Kidney tubule cell (primary cell): ENCODE results near the gene EVC2.

Source experiments
- DNase-seq: peaks from one replicate; pipeline ENCODE4 v3.0.0-alpha.2; 2018; ENCODE audit warnings: low spot score

EVC2 gene

GRCh38 chr4:5742388-5742787 lies 34.0 kb upstream of the EVC2 start:
- DNase-seq: no peak

DNA sequence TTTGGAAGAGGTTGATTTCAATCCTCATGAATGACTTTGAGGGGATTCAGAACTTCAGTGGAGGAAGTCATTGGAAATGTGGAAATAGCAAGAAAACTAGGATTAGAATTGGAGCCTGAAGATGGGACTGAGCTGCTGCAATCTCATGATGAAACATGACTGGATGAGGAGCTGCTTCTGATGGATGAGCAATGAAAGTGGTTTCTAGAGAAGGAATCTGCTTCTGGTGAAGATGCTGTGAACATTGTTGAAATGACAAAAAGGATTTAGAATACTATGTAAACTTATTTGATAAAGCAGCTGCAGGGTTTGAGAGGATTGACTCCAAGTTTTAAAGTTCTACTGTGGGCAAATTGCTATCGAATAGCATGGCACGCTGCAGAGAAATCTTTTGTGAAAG lies 29.7 kb upstream of the EVC2 start:
- DNase-seq: no peak

DNA sequence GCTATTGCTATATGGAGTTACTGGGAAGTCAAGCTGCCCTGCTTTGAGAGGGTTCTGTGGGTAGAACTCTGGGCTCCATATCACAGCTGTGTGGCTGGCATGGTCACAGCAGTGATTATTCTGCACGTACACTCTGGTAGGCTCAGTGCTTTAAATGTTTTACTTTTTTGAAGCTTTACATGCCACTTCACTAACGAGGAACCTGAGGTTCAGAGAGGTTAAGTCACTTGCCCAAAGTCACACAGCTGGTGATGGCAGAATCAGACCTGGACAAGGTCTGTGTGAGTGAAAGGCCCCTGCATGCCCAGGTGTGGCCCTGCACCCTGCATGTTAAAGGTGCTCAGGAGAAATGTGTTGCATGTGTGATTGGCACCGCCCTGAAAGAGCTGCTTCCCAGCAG lies 27.1 kb upstream of the EVC2 start:
- no peak for DNase-seq

DNA sequence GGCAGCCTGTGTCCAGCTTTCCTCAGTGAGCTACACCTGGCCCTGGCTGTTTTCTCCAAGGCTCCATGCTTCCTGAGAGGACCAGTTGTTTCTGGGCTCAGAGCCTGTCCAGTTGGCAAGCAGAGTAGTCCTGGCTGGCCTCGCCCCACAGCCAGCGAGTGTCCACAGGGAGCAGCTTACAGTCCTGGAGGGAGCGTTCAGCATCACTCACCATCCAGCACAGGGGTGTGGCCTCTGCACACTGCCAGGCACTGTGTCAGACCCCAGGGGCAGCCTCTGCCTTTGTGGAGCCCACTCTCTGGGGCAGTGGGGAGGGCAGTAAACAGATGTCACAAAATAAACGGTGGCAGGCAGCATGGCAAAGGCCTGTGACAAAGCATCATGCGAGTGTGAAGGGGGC lies 26.5 kb upstream of the EVC2 start:
- DNase-seq: no peak

- DNase-seq: no peak
Measured at GRCh38 chr4:5732158-5732557, 23.8 kb upstream of the EVC2 start.

DNA sequence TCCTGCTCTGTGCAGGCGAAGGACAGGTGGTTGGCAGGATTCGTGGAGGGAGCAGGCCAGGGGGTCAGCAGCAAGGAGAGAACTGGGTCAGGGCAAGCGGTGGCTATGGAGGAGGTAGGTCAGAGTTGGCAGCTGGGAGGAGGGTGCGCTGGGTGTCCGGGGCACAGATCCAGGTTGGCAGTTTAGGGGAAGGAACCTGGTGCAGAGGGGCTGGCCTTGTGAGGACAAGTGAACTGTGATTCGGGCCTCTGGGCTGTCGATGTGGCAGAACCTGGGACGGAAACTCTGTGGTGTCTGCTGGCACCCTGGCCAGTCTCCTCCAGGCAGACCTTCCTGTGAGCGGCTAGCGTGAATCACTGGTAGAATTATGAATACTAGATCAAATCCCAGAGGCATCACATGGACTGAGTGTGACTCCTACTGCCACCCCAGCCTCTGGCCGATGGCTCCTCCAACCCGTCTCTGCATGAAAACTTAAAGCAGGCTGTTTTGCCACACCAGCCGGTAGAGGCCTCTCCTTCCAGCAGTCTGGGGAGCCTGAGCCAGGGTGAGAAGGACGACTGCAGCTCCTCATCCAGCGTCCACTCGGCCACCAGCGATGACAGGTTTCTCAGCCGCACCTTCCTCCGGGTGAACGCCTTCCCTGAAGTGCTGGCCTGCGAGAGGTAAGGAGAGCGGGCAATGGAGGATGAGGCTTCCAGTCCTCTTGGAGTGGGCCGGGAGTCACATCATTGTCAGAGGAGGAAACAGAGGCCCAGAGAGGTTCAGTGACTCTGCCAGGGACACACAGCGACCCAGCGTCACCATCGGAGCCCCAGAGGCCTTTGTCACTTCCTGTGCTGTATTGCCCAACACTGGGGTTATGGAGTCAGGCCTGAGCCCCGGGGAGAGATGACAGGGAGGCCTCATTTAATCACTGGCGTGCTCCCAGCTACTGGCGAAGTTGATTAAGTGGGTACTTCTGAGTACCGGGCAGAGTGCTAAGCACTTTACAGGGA lies 22.9 kb upstream of the EVC2 start:
- DNase-seq: peak; percentile 56

GRCh38 chr4:5730436-5730835 lies 22.1 kb upstream of the EVC2 start:
- DNase-seq: no peak

GRCh38 chr4:5728412-5728811 lies 20.1 kb upstream of the EVC2 start:
- DNase-seq: peak; percentile 19

DNA sequence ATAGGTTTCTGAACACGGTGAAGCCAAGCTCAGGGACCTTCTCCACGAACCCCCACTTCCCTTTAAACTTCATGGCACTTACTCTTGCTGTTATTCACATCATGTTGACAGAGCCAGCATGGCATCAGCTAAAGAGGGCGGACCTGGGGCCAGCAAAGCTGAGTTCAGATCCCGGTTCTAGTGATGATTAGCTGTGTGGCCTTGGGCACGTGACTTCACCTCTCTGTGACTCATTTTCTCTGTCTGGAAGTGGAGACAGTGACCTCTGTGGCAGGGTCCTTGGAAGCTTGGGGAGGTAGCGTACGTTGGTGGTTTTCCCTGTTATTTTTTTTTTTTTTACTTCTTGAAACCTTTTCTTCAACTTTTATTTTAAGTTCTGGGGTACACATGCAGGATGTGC lies 16.0 kb upstream of the EVC2 start:
- peak; percentile 92 for DNase-seq

- DNase-seq: peak; percentile 99
Measured at GRCh38 chr4:5722328-5722727, 14.0 kb upstream of the EVC2 start.

DNA sequence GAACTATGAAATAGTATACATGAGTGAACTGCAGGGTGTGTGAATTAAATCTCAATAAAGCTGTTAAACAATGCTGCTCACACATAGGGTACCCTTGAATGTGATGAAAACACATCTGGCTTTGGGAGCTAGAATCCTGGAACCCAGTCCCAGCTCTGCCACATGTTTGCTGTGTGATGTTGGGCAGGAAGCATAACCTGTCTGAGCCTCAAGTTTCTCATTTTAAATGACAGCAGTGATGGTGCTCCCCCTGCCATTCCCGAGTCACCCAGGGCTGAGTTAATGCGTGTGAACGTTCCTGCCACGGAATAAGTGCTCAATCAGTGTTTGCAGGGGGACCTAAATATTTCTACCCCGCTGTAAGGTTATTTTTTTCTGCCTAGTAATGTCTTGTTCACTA lies 13.6 kb upstream of the EVC2 start:
- no peak for DNase-seq

DNA sequence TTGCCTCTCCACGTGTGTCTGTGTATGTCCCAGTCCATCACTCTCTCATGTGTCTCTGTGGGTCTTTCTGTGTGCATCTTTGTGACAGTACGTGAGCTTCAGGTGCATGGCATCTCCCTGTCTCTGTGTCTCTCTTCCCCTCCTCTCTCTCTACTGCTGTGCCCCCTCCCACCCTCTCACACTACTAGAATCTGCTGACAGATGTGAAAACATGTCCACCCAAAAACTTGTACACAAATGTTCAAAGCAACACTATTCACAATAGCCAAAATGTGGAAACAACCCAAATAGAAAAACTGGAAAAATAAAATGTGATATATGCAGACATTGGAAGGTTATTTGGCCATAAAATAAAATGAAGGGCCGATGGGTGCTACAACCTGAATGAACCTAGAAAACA lies 12.6 kb upstream of the EVC2 start:
- DNase-seq: no peak

GRCh38 chr4:5720157-5720850 lies 11.9 kb upstream of the EVC2 start:
- peak; percentile 11 for DNase-seq

GRCh38 chr4:5719350-5720055 lies 11.1 kb upstream of the EVC2 start:
- DNase-seq: peak; percentile 70

DNA sequence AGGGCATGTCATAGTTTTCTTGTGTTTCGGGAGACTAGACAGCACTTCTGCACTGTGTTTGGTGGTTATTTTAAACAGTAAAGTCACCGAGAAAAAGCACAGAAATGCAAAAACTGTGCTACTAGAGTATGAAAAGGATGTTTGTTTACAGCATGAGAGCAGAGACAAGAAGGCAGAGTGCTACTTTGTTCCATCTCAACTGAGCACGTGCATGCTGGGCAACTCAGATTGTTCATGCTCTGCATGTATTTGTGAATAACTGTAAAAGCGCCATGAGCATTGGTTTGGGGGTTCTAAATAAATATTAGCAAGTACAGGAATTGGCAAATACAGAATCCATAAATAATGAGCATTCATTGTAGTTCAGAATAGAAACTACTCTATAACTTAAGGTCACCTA lies 10.1 kb upstream of the EVC2 start:
- no peak for DNase-seq

GRCh38 chr4:5717449-5718158 lies 9.2 kb upstream of the EVC2 start:
- peak; percentile 40 for DNase-seq

GRCh38 chr4:5716391-5716790 lies 8.0 kb upstream of the EVC2 start:
- no peak for DNase-seq

GRCh38 chr4:5715357-5715756 lies 7.0 kb upstream of the EVC2 start:
- DNase-seq: no peak

GRCh38 chr4:5713861-5714260 lies 5.5 kb upstream of the EVC2 start:
- no peak for DNase-seq

DNA sequence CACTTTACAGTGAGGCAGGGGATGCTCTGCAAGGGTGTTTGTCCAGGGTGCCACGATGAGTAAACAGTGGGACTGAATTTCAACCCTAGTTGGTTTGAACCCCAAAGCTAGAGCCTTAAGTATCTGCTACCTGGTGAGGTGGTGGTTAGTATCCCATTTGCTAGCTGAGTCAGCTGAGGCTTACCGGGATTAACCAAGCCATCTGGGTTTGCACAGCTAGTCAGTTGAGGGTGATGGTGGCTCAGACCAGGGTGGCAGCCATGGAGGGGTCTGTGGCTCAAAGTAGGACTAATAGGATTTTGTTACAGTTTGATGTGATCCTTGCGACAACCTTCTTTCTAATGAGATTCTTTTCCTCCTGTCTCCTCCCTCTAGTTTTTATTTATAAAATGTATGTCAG lies 4.6 kb upstream of the EVC2 start:
- peak; percentile 8 for DNase-seq

DNA sequence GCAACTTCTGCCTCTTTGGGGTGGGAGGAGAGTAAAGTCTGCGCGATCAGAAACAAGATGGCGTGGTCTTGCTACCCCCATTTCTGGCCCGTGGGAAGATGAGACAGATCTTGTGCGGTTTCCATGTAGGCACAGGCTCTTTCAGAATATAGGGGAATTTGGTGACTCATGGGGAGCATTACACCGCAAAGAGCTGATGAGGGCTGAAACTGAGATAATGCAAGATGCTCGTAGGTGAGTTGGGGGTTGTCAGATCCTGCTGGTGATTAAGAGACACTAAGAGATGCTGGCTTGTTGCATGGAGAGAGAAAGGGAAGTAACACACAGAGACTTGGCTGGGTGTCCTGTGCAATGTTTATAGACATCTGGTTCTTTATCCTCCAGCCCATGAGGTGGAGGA lies 4.2 kb upstream of the EVC2 start:
- DNase-seq: peak; percentile 78
